Trophoblast cell (in vitro differentiated cells and primary cell): ENCODE data around the gene DIS3L.

Source experiments
- DNase-seq, 2 donors: peaks; one replicate each; pipeline ENCODE4 v3.0.0-alpha.2; 2016
- H2AFZ ChIP-seq: 2 replicates; pipeline ENCODE4 v1.6.1; 2013; ENCODE audit warnings: low read length, moderate library complexity, mild to moderate bottlenecking; ENCODE audit not compliant: insufficient read depth, poor library complexity
- H2AK5ac ChIP-seq: 2 replicates; pipeline ENCODE4 v1.6.1; 2013; ENCODE audit warnings: mild to moderate bottlenecking, low read length
- H2BK120ac ChIP-seq: 2 replicates; pipeline ENCODE4 v1.6.1; 2013; ENCODE audit warnings: low read length, mild to moderate bottlenecking, moderate library complexity; ENCODE audit not compliant: insufficient read depth, poor library complexity
- H2BK12ac ChIP-seq: 2 replicates; pipeline ENCODE4 v1.6.1; 2013; ENCODE audit warnings: mild to moderate bottlenecking, low read length, moderate library complexity
- H2BK5ac ChIP-seq: 2 replicates; pipeline ENCODE4 v1.6.1; 2013; ENCODE audit warnings: low read length, low read depth, moderate library complexity, mild to moderate bottlenecking; ENCODE audit not compliant: poor library complexity
- H3K14ac ChIP-seq: 2 replicates; pipeline ENCODE4 v1.6.1; 2013; ENCODE audit warnings: mild to moderate bottlenecking, low read length
- H3K18ac ChIP-seq: 2 replicates; pipeline ENCODE4 v1.6.1; 2013; ENCODE audit warnings: mild to moderate bottlenecking, low read length
- H3K23ac ChIP-seq: 2 replicates; pipeline ENCODE4 v1.6.1; 2013; ENCODE audit warnings: low read length
- H3K27ac ChIP-seq: 2 replicates; pipeline ENCODE4 v1.5.1; 2013; ENCODE audit warnings: low read depth, mild to moderate bottlenecking, inconsistent platforms, low read length, moderate library complexity
- H3K27me3 ChIP-seq: 2 replicates; pipeline ENCODE4 v1.6.1; 2013; ENCODE audit warnings: inconsistent platforms, mild to moderate bottlenecking, low read length, moderate library complexity; ENCODE audit not compliant: insufficient read depth
- H3K36me3 ChIP-seq, 2 experiments: 1 replicate in 1 of 2; 2 replicates in 1 of 2; pipeline ENCODE4 v1.6.1; 2013; ENCODE audit warnings: low read length in 2 of 2, mild to moderate bottlenecking in 2 of 2, moderate library complexity in 1 of 2; ENCODE audit not compliant: insufficient read depth in 2 of 2, control insufficient read depth in 1 of 2
- H3K4ac ChIP-seq: 2 replicates; pipeline ENCODE4 v1.6.1; 2013; ENCODE audit warnings: low read depth, mild to moderate bottlenecking, low read length, moderate library complexity
- H3K4me1 ChIP-seq, 2 experiments: 1 replicate in 1 of 2; 2 replicates in 1 of 2; pipeline ENCODE4 v1.6.1; 2013; ENCODE audit warnings: low read length in 2 of 2, mild to moderate bottlenecking in 2 of 2, moderate library complexity in 1 of 2; ENCODE audit not compliant: insufficient read depth in 2 of 2, control insufficient read depth in 1 of 2
- H3K4me2 ChIP-seq: 2 replicates; pipeline ENCODE4 v1.6.1; 2013; ENCODE audit warnings: inconsistent platforms, mild to moderate bottlenecking, low read length, moderate library complexity
- H3K4me3 ChIP-seq: 2 replicates; pipeline ENCODE4 v1.5.1; 2013; ENCODE audit warnings: mild to moderate bottlenecking, low read depth, low read length, inconsistent platforms
- H3K79me1 ChIP-seq: one replicate; pipeline ENCODE4 v1.6.1; 2013; ENCODE audit warnings: low read length
- H3K79me2 ChIP-seq: 2 replicates; pipeline ENCODE4 v1.6.1; 2013; ENCODE audit warnings: low read length, mild to moderate bottlenecking; ENCODE audit not compliant: control insufficient read depth, insufficient read depth, poor library complexity
- H3K9ac ChIP-seq: 2 replicates; pipeline ENCODE4 v1.6.1; 2013; ENCODE audit warnings: mild to moderate bottlenecking, low read length
- H3K9me3 ChIP-seq: 2 replicates; pipeline ENCODE4 v1.6.1; 2013; ENCODE audit warnings: low read depth, mild to moderate bottlenecking, control low read depth, inconsistent platforms, low read length; ENCODE audit not compliant: insufficient read depth
- H4K12ac ChIP-seq: 2 replicates; pipeline ENCODE4 v1.6.1; 2013; ENCODE audit warnings: low read depth, mild to moderate bottlenecking, low read length, moderate library complexity
- H4K8ac ChIP-seq: 2 replicates; pipeline ENCODE4 v1.6.1; 2013; ENCODE audit warnings: low read depth, mild to moderate bottlenecking, low read length, moderate library complexity
- H4K91ac ChIP-seq: one replicate; pipeline ENCODE4 v1.6.1; 2013; ENCODE audit warnings: low read depth, mild to moderate bottlenecking, low read length, moderate library complexity
- WGBS: extraction: QIAGEN DNeasy Blood & Tissue Kit; methylation state at CpG from one replicate; pipeline ENCODE4 v1.1.7; 2013; ENCODE audit warnings: missing lambda C conversion rate; ENCODE audit not compliant: insufficient read length, insufficient coverage; ENCODE audit errors: extremely low coverage; 5-methylcytosine and 5-hydroxymethylcytosine counted together

Gene DIS3L

GRCh38 chr15:66292571-66293418 lies 573 bp upstream of the DIS3L start:
- Histone ChIP-seq H3K4ac (peak overlapping the region; percentile 4), H3K27me3 (no peaks in the 10 kb centered on the region), H2AK5ac (no peak overlapping the region), H3K14ac (peak overlapping the region; percentile 38), H4K8ac (peak overlapping the region; percentile 64), H3K79me1 (peaks cover 7% of the 10 kb centered on the region), H4K12ac (peak overlapping the region; percentile 28), H3K23ac (no peak overlapping the region), H3K36me3 (no peaks in the 10 kb centered on the region), H3K18ac (peak overlapping the region; percentile 33), H3K9ac (peak overlapping the region; percentile 79), H3K4me2 (peak overlapping the region; percentile 91), H3K9me3 (no peaks in the 10 kb centered on the region), H3K27ac (peak overlapping the region; percentile 73), H4K91ac (peak overlapping the region; percentile 38), H3K79me2 (no peaks in the 10 kb centered on the region), H3K4me1 (peaks cover 0 to 6% of the 10 kb centered on the region in 2 experiments), H2BK5ac (peak overlapping the region; percentile 74), H2BK12ac (no peak overlapping the region), H2BK120ac (peak overlapping the region; percentile 9), H2AFZ (peak overlapping the region; percentile 51), H3K4me3 (peak overlapping the region; percentile 95)
- no peak for DNase-seq
- no CpG with 5 or more reads among the region's 22 CpGs for WGBS

- Histone ChIP-seq H2BK12ac (no peak overlapping the region), H3K23ac (no peak overlapping the region), H4K12ac (peak overlapping the region; percentile 48), H3K9ac (peak overlapping the region; percentile 78), H3K18ac (peak overlapping the region; percentile 45), H3K27ac (peak overlapping the region; percentile 73), H2BK120ac (peak overlapping the region; percentile 39), H3K4me1 (peaks cover 4 to 11% of the 10 kb centered on the region in 2 experiments), H4K8ac (peak overlapping the region; percentile 83), H3K79me2 (no peaks in the 10 kb centered on the region), H3K79me1 (peaks cover 7% of the 10 kb centered on the region), H2AK5ac (no peak overlapping the region), H3K9me3 (no peaks in the 10 kb centered on the region), H3K4me2 (peak overlapping the region; percentile 91), H3K36me3 (no peaks in the 10 kb centered on the region), H3K27me3 (no peaks in the 10 kb centered on the region), H2BK5ac (peak overlapping the region; percentile 42), H3K14ac (peak overlapping the region; percentile 50), H2AFZ (peak overlapping the region; percentile 39), H3K4ac (no peak overlapping the region), H3K4me3 (peak overlapping the region; percentile 95), H4K91ac (peak overlapping the region; percentile 74)
- no CpG with 5 or more reads among the region's 16 CpGs for WGBS
- peak; percentile 18 to 51 for DNase-seq
Measured at GRCh38 chr15:66294157-66294931, 976 bp downstream of the DIS3L start.

GRCh38 chr15:66294932-66295235 lies 1.5 kb downstream of the DIS3L start:
- H3K4me1 ChIP-seq: peaks cover 4 to 11% of the 10 kb centered on the region in 2 experiments
- no peak overlapping the region for H2BK12ac ChIP-seq
- no peak overlapping the region for H2BK5ac ChIP-seq
- no peaks in the 10 kb centered on the region for H3K36me3 ChIP-seq
- no peaks in the 10 kb centered on the region for H3K9me3 ChIP-seq
- no peak overlapping the region for H3K27ac ChIP-seq
- no peak overlapping the region for H2BK120ac ChIP-seq
- no peak overlapping the region for H3K4me3 ChIP-seq
- no peak overlapping the region for H3K14ac ChIP-seq
- H4K91ac ChIP-seq: no peak overlapping the region
- no peak overlapping the region for H3K4ac ChIP-seq
- H3K18ac ChIP-seq: no peak overlapping the region
- WGBS: no CpG with 5 or more reads among the region's 3 CpGs
- no peaks in the 10 kb centered on the region for H3K79me2 ChIP-seq
- no peak overlapping the region for H4K12ac ChIP-seq
- no peak overlapping the region for H3K4me2 ChIP-seq
- no peaks in the 10 kb centered on the region for H3K27me3 ChIP-seq
- no peak overlapping the region for H3K23ac ChIP-seq
- H3K9ac ChIP-seq: no peak overlapping the region
- H2AFZ ChIP-seq: no peak overlapping the region
- peaks cover 7% of the 10 kb centered on the region for H3K79me1 ChIP-seq
- no peak for DNase-seq
- H4K8ac ChIP-seq: no peak overlapping the region
- no peak overlapping the region for H2AK5ac ChIP-seq

GRCh38 chr15:66296186-66296585 lies 2.8 kb downstream of the DIS3L start:
- no peak overlapping the region for H3K9ac ChIP-seq
- no peak overlapping the region for H2BK120ac ChIP-seq
- H3K4me2 ChIP-seq: no peak overlapping the region
- no peak overlapping the region for H3K27ac ChIP-seq
- no peak overlapping the region for H3K4me3 ChIP-seq
- no peak overlapping the region for H2AK5ac ChIP-seq
- H3K4ac ChIP-seq: no peak overlapping the region
- no CpG with 5 or more reads among the region's 5 CpGs for WGBS
- no peak overlapping the region for H2BK5ac ChIP-seq
- no peak overlapping the region for H4K12ac ChIP-seq
- H4K8ac ChIP-seq: no peak overlapping the region
- no peaks in the 10 kb centered on the region for H3K9me3 ChIP-seq
- no peaks in the 10 kb centered on the region for H3K79me2 ChIP-seq
- no peaks in the 10 kb centered on the region for H3K36me3 ChIP-seq
- H2BK12ac ChIP-seq: no peak overlapping the region
- no peak overlapping the region for H2AFZ ChIP-seq
- no peak for DNase-seq
- H3K14ac ChIP-seq: no peak overlapping the region
- H4K91ac ChIP-seq: no peak overlapping the region
- no peaks in the 10 kb centered on the region for H3K27me3 ChIP-seq
- no peak overlapping the region for H3K23ac ChIP-seq
- H3K79me1 ChIP-seq: peaks cover 7% of the 10 kb centered on the region
- H3K4me1 ChIP-seq: peaks cover 4 to 11% of the 10 kb centered on the region in 2 experiments
- H3K18ac ChIP-seq: no peak overlapping the region
